ENCODE results near the gene POMP. TPM values are rescaled to one million over a fixed set of nuclear protein-coding genes. Genes with fewer than 3 reads are reported as not detected.

The POMP gene
- total RNA-seq, 1 donor from 2014 or later: 23.8 TPM

GRCh38 chr13:28697441-28697840 is 38.5 kb downstream of the POMP start:
- TF ChIP-seq POLR2A (IDR thresholded peaks at IDR 0.05) (no peak), CTCF (IDR thresholded peaks at IDR 0.05) (no peak), POLR2AphosphoS5 (IDR thresholded peaks at IDR 0.05; ENCODE audit: insufficient read depth in 1 of 2, low read depth in 1 of 2) (no peak)
- H3K9me3 ChIP-seq: no peaks in the 10 kb centered on the region
- H3K4me1 ChIP-seq: no peaks in the 10 kb centered on the region
- intact Hi-C loops (cut with DNase I): no loop called here
- peaks cover 0 to 4% of the 10 kb centered on the region in 2 donors for H3K36me3 ChIP-seq
- H3K27ac ChIP-seq: no peak overlapping the region
- no peak for DNase-seq (ENCODE audit: extremely low spot score in 2 of 2)
- no peaks in the 10 kb centered on the region for H3K27me3 ChIP-seq
- no peak overlapping the region for H3K4me3 ChIP-seq

- Histone ChIP-seq H3K27ac (no peak overlapping the region), H3K9me3 (no peaks in the 10 kb centered on the region), H3K27me3 (no peaks in the 10 kb centered on the region), H3K4me3 (no peak overlapping the region), H3K4me1 (no peaks in the 10 kb centered on the region), H3K36me3 (peaks cover 0 to 4% of the 10 kb centered on the region in 2 donors)
- DNase-seq (ENCODE audit: extremely low spot score in 2 of 2): no peak
- TF ChIP-seq CTCF (IDR thresholded peaks at IDR 0.05) (no peak), POLR2AphosphoS5 (IDR thresholded peaks at IDR 0.05; ENCODE audit: insufficient read depth in 1 of 2, low read depth in 1 of 2) (no peak), POLR2A (IDR thresholded peaks at IDR 0.05) (no peak)
- intact Hi-C loops (cut with DNase I): no loop called here
These were observed 40.3 kb downstream of the POMP start for GRCh38 chr13:28699246-28699645.

GRCh38 chr13:28704282-28704681 is 45.4 kb downstream of the POMP start:
- intact Hi-C loops (cut with DNase I): loop anchor here (5.0 kb wide), 1 partner anchor 757 kb away; no protein-coding TSS in a partner anchor
- TF ChIP-seq POLR2AphosphoS5 (IDR thresholded peaks at IDR 0.05; ENCODE audit: insufficient read depth in 1 of 2, low read depth in 1 of 2) (no peak), CTCF (IDR thresholded peaks at IDR 0.05) (no peak), POLR2A (IDR thresholded peaks at IDR 0.05) (no peak)
- H3K36me3 ChIP-seq: peaks cover 0 to 4% of the 10 kb centered on the region in 2 donors
- H3K27me3 ChIP-seq: no peaks in the 10 kb centered on the region
- no peak overlapping the region for H3K27ac ChIP-seq
- H3K4me1 ChIP-seq: no peaks in the 10 kb centered on the region
- DNase-seq (ENCODE audit: extremely low spot score in 2 of 2): no peak
- no peaks in the 10 kb centered on the region for H3K9me3 ChIP-seq
- no peak overlapping the region for H3K4me3 ChIP-seq

GRCh38 chr13:28704919-28705318 is 46.0 kb downstream of the POMP start:
- H3K4me1 ChIP-seq: no peaks in the 10 kb centered on the region
- no peaks in the 10 kb centered on the region for H3K27me3 ChIP-seq
- DNase-seq (ENCODE audit: extremely low spot score in 2 of 2): no peak
- H3K36me3 ChIP-seq: peaks cover 0 to 4% of the 10 kb centered on the region in 2 donors
- no peaks in the 10 kb centered on the region for H3K9me3 ChIP-seq
- TF ChIP-seq CTCF (IDR thresholded peaks at IDR 0.05) (no peak), POLR2AphosphoS5 (IDR thresholded peaks at IDR 0.05; ENCODE audit: insufficient read depth in 1 of 2, low read depth in 1 of 2) (no peak), POLR2A (IDR thresholded peaks at IDR 0.05) (no peak)
- intact Hi-C loops (cut with DNase I): loop anchor here (5.0 kb wide), 1 partner anchor 758 kb away; no protein-coding TSS in a partner anchor
- no peak overlapping the region for H3K4me3 ChIP-seq
- no peak overlapping the region for H3K27ac ChIP-seq

GRCh38 chr13:28705461-28706083 is 46.6 kb downstream of the POMP start:
- Histone ChIP-seq H3K27ac (no peak overlapping the region), H3K9me3 (no peaks in the 10 kb centered on the region), H3K4me3 (no peak overlapping the region), H3K36me3 (peaks cover 0 to 4% of the 10 kb centered on the region in 2 donors), H3K27me3 (no peaks in the 10 kb centered on the region), H3K4me1 (no peaks in the 10 kb centered on the region)
- intact Hi-C loops (cut with DNase I): no loop called here
- DNase-seq (ENCODE audit: extremely low spot score in 2 of 2): no peak
- TF ChIP-seq CTCF (IDR thresholded peaks at IDR 0.05): no peak
- no peak for TF ChIP-seq POLR2A (IDR thresholded peaks at IDR 0.05)
- TF ChIP-seq POLR2AphosphoS5 (IDR thresholded peaks at IDR 0.05; ENCODE audit: insufficient read depth in 1 of 2, low read depth in 1 of 2): no peak

Data from vagina (tissue), 2 donors.